ENCODE results near the gene ERGIC1. TPM values are rescaled to one million over a fixed set of nuclear protein-coding genes. Genes with fewer than 3 reads are reported as not detected.

ERGIC1 gene
- total and polyA plus RNA-seq, 2 experiments from 2014 or later = 25.2 to 92.2 TPM

DNA sequence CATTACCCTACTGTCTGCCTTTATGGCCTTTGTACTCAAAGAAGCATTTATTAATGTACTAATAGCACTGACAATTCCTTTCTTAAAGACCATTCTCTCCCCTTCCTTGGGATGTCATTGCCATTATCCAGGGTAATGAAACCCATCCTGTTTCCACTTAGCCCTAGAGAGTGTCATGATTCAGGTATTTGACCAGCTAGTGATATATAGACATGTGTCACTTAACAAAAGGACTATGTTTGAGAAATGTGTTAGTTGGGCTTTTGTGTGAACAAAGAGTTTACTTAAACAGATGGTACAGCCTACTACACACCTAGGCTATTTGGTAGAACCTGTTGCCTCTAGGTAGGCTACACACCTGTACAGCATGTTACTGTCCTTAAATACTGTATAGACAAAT is 151.5 kb downstream of the ERGIC1 start (continued):
- TF ChIP-seq, protein P1, sequence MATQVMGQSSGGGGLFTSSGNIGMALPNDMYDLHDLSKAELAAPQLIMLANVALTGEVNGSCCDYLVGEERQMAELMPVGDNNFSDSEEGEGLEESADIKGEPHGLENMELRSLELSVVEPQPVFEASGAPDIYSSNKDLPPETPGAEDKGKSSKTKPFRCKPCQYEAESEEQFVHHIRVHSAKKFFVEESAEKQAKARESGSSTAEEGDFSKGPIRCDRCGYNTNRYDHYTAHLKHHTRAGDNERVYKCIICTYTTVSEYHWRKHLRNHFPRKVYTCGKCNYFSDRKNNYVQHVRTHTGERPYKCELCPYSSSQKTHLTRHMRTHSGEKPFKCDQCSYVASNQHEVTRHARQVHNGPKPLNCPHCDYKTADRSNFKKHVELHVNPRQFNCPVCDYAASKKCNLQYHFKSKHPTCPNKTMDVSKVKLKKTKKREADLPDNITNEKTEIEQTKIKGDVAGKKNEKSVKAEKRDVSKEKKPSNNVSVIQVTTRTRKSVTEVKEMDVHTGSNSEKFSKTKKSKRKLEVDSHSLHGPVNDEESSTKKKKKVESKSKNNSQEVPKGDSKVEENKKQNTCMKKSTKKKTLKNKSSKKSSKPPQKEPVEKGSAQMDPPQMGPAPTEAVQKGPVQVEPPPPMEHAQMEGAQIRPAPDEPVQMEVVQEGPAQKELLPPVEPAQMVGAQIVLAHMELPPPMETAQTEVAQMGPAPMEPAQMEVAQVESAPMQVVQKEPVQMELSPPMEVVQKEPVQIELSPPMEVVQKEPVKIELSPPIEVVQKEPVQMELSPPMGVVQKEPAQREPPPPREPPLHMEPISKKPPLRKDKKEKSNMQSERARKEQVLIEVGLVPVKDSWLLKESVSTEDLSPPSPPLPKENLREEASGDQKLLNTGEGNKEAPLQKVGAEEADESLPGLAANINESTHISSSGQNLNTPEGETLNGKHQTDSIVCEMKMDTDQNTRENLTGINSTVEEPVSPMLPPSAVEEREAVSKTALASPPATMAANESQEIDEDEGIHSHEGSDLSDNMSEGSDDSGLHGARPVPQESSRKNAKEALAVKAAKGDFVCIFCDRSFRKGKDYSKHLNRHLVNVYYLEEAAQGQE (IDR thresholded peaks at IDR 0.05; ENCODE audit: unreplicated experiment) = no peak
- TF ChIP-seq, protein P2, sequence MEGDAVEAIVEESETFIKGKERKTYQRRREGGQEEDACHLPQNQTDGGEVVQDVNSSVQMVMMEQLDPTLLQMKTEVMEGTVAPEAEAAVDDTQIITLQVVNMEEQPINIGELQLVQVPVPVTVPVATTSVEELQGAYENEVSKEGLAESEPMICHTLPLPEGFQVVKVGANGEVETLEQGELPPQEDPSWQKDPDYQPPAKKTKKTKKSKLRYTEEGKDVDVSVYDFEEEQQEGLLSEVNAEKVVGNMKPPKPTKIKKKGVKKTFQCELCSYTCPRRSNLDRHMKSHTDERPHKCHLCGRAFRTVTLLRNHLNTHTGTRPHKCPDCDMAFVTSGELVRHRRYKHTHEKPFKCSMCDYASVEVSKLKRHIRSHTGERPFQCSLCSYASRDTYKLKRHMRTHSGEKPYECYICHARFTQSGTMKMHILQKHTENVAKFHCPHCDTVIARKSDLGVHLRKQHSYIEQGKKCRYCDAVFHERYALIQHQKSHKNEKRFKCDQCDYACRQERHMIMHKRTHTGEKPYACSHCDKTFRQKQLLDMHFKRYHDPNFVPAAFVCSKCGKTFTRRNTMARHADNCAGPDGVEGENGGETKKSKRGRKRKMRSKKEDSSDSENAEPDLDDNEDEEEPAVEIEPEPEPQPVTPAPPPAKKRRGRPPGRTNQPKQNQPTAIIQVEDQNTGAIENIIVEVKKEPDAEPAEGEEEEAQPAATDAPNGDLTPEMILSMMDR (conservative IDR thresholded peaks at IDR 0.05; ENCODE audit: low read depth in 2 of 2) = no peak

DNA sequence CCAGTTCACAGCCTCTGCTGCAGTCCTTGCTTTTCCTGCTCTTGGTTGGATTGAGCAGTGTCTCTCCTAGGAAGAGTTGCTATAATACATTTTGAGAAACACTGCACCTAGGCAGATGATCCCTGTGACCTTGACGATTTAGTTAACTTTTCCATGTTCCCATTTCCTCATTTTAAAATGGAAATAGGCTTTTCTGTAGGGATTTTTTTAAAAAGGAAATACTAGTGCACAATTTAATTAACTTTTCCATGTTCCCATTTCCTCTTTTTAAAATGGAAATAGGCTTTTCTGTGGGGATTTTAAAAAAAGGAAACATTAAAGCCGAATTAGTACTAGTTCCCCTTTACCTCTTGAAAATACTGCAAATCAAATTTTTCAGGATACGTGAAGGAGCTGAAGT is 154.2 kb downstream of the ERGIC1 start:
- peaks cover 66% of the 10 kb centered on the region for H3K79me2 ChIP-seq (replicated peaks; ENCODE audit: insufficient read depth)
- H3K36me3 Mint-ChIP-seq (ENCODE audit: low read depth) = peaks cover 30% of the 10 kb centered on the region
- TF ChIP-seq EZH2 (IDR thresholded peaks at IDR 0.05; ENCODE audit: low read depth, unreplicated experiment) (no peak), ZNF114 (CRISPR knock-in tag; IDR thresholded peaks at IDR 0.05) (no peak), POLR2AphosphoS5 (IDR thresholded peaks at IDR 0.05; ENCODE audit: low read depth) (no peak), JUNB (IDR thresholded peaks at IDR 0.05; ENCODE audit: unreplicated experiment) (no peak), CREB1 (CRISPR knock-in tag; IDR thresholded peaks at IDR 0.05; ENCODE audit: low read depth) (no peak), NANOG (IDR thresholded peaks at IDR 0.05; ENCODE audit: borderline replicate concordance) (no peak)
- TF ChIP-seq, protein P3, sequence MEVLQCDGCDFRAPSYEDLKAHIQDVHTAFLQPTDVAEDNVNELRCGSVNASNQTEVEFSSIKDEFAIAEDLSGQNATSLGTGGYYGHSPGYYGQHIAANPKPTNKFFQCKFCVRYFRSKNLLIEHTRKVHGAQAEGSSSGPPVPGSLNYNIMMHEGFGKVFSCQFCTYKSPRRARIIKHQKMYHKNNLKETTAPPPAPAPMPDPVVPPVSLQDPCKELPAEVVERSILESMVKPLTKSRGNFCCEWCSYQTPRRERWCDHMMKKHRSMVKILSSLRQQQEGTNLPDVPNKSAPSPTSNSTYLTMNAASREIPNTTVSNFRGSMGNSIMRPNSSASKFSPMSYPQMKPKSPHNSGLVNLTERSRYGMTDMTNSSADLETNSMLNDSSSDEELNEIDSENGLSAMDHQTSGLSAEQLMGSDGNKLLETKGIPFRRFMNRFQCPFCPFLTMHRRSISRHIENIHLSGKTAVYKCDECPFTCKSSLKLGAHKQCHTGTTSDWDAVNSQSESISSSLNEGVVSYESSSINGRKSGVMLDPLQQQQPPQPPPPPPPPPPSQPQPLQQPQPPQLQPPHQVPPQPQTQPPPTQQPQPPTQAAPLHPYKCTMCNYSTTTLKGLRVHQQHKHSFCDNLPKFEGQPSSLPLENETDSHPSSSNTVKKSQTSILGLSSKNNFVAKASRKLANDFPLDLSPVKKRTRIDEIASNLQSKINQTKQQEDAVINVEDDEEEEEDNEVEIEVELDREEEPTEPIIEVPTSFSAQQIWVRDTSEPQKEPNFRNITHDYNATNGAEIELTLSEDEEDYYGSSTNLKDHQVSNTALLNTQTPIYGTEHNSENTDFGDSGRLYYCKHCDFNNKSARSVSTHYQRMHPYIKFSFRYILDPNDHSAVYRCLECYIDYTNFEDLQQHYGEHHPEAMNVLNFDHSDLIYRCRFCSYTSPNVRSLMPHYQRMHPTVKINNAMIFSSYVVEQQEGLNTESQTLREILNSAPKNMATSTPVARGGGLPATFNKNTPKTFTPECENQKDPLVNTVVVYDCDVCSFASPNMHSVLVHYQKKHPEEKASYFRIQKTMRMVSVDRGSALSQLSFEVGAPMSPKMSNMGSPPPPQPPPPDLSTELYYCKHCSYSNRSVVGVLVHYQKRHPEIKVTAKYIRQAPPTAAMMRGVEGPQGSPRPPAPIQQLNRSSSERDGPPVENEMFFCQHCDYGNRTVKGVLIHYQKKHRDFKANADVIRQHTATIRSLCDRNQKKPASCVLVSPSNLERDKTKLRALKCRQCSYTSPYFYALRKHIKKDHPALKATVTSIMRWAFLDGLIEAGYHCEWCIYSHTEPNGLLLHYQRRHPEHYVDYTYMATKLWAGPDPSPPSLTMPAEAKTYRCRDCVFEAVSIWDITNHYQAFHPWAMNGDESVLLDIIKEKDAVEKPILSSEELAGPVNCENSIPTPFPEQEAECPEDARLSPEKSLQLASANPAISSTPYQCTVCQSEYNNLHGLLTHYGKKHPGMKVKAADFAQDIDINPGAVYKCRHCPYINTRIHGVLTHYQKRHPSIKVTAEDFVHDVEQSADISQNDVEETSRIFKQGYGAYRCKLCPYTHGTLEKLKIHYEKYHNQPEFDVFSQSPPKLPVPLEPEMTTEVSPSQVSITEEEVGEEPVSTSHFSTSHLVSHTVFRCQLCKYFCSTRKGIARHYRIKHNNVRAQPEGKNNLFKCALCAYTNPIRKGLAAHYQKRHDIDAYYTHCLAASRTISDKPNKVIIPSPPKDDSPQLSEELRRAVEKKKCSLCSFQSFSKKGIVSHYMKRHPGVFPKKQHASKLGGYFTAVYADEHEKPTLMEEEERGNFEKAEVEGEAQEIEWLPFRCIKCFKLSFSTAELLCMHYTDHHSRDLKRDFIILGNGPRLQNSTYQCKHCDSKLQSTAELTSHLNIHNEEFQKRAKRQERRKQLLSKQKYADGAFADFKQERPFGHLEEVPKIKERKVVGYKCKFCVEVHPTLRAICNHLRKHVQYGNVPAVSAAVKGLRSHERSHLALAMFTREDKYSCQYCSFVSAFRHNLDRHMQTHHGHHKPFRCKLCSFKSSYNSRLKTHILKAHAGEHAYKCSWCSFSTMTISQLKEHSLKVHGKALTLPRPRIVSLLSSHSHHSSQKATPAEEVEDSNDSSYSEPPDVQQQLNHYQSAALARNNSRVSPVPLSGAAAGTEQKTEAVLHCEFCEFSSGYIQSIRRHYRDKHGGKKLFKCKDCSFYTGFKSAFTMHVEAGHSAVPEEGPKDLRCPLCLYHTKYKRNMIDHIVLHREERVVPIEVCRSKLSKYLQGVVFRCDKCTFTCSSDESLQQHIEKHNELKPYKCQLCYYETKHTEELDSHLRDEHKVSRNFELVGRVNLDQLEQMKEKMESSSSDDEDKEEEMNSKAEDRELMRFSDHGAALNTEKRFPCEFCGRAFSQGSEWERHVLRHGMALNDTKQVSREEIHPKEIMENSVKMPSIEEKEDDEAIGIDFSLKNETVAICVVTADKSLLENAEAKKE (CRISPR knock-in tag; IDR thresholded peaks at IDR 0.05) = no peak
- TF ChIP-seq, protein P2 (conservative IDR thresholded peaks at IDR 0.05; ENCODE audit: low read depth in 2 of 2) = no peak
- TF ChIP-seq, protein P4, sequence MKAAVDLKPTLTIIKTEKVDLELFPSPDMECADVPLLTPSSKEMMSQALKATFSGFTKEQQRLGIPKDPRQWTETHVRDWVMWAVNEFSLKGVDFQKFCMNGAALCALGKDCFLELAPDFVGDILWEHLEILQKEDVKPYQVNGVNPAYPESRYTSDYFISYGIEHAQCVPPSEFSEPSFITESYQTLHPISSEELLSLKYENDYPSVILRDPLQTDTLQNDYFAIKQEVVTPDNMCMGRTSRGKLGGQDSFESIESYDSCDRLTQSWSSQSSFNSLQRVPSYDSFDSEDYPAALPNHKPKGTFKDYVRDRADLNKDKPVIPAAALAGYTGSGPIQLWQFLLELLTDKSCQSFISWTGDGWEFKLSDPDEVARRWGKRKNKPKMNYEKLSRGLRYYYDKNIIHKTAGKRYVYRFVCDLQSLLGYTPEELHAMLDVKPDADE (IDR thresholded peaks at IDR 0.05) = no peak

More for the DNA sequence above, 154.2 kb downstream of the ERGIC1 start:
- no peak for DNase-seq (ENCODE audit: low spot score)
- no peak for ATAC-seq
- Histone ChIP-seq H3K36me3 (ENCODE audit: insufficient read depth) (peaks cover 7% of the 10 kb centered on the region; the same call in 1 of the 2 replicates), H3K4me2 (no peak overlapping the region), H3K9me2 (ENCODE audit: insufficient read depth) (no peaks in the 10 kb centered on the region; the same call in 1 of the 2 replicates), H3K27me3 (ENCODE audit: insufficient read depth) (no peaks in the 10 kb centered on the region), H3F3A (replicated peaks; ENCODE audit: low read depth) (no peaks in the 10 kb centered on the region), H3K4me3 (no peak overlapping the region), H3K4me1 (ENCODE audit: insufficient read depth) (0 out of 2 replicates have a peak, but pooled peaks cover 8% of the 10 kb centered on the region), H4K20me1 (replicated peaks; ENCODE audit: insufficient read depth) (peaks cover 7% of the 10 kb centered on the region), H2AFZ (no peak overlapping the region), H3K27ac (ENCODE audit: low read depth) (no peak overlapping the region)
- H3K4me3 Mint-ChIP-seq = no peak overlapping the region
- no peak overlapping the region for H3K27ac Mint-ChIP-seq
- no peaks in the 10 kb centered on the region for H3K9me3 Mint-ChIP-seq
- peaks cover 2% of the 10 kb centered on the region for H3K27me3 Mint-ChIP-seq (ENCODE audit: insufficient read depth, low read depth, poor library complexity)
- H3K4me1 Mint-ChIP-seq = peaks cover 5% of the 10 kb centered on the region
